Measurements from ENCODE around the gene HOXD12.

Gene HOXD12

GRCh38 chr2:176068419-176068832 lies 31.2 kb upstream of the HOXD12 start:
- H3K27me3 ChIP-seq (replicated peaks): peaks cover 75% of the 10 kb centered on the region
- H3K27ac ChIP-seq: no peak overlapping the region
- H3K4me3 ChIP-seq (ENCODE audit: low read depth, low read length): no peak overlapping the region
- DNase-seq: no peak
- in situ Hi-C loops (cut with HindIII; ENCODE audit: low pct_ligation_motif_present, low sequenced_read_pairs): no loop called here
- TF ChIP-seq CTCF (IDR thresholded peaks at IDR 0.05; ENCODE audit: low read depth, low read length, missing control alignments): no peak
- H3K36me3 ChIP-seq (replicated peaks): no peaks in the 10 kb centered on the region

- H3K27ac ChIP-seq: no peak overlapping the region
- in situ Hi-C loops (cut with HindIII; ENCODE audit: low pct_ligation_motif_present, low sequenced_read_pairs): no loop called here
- no peaks in the 10 kb centered on the region for H3K36me3 ChIP-seq (replicated peaks)
- H3K27me3 ChIP-seq (replicated peaks): peaks cover 92% of the 10 kb centered on the region
- TF ChIP-seq CTCF (IDR thresholded peaks at IDR 0.05; ENCODE audit: low read depth, low read length, missing control alignments): no peak
- DNase-seq: no peak
- no peak overlapping the region for H3K4me3 ChIP-seq (ENCODE audit: low read depth, low read length)
These were observed 28.0 kb upstream of the HOXD12 start for GRCh38 chr2:176071330-176072291.

GRCh38 chr2:176072292-176072669 lies 27.3 kb upstream of the HOXD12 start:
- no peak for TF ChIP-seq CTCF (IDR thresholded peaks at IDR 0.05; ENCODE audit: low read depth, low read length, missing control alignments)
- H3K27ac ChIP-seq: no peak overlapping the region
- H3K36me3 ChIP-seq (replicated peaks): no peaks in the 10 kb centered on the region
- DNase-seq: no peak
- H3K4me3 ChIP-seq (ENCODE audit: low read depth, low read length): no peak overlapping the region
- in situ Hi-C loops (cut with HindIII; ENCODE audit: low pct_ligation_motif_present, low sequenced_read_pairs): no loop called here
- H3K27me3 ChIP-seq (replicated peaks): peaks cover 90% of the 10 kb centered on the region

- no peak for DNase-seq
- no peak for TF ChIP-seq CTCF (IDR thresholded peaks at IDR 0.05; ENCODE audit: low read depth, low read length, missing control alignments)
- Histone ChIP-seq H3K36me3 (replicated peaks) (no peaks in the 10 kb centered on the region), H3K27me3 (replicated peaks) (peaks cover 90% of the 10 kb centered on the region), H3K27ac (no peak overlapping the region), H3K4me3 (ENCODE audit: low read depth, low read length) (no peak overlapping the region)
- in situ Hi-C loops (cut with HindIII; ENCODE audit: low pct_ligation_motif_present, low sequenced_read_pairs): no loop called here
These were observed 26.4 kb upstream of the HOXD12 start for GRCh38 chr2:176072951-176073904.

GRCh38 chr2:176074919-176075425 lies 24.6 kb upstream of the HOXD12 start:
- DNase-seq: no peak
- in situ Hi-C loops (cut with HindIII; ENCODE audit: low pct_ligation_motif_present, low sequenced_read_pairs): no loop called here
- TF ChIP-seq CTCF (IDR thresholded peaks at IDR 0.05; ENCODE audit: low read depth, low read length, missing control alignments): no peak
- Histone ChIP-seq H3K27ac (no peak overlapping the region), H3K4me3 (ENCODE audit: low read depth, low read length) (no peak overlapping the region), H3K36me3 (replicated peaks) (no peaks in the 10 kb centered on the region), H3K27me3 (replicated peaks) (peaks cover 90% of the 10 kb centered on the region)
